Stimulated activated memory B cell treated with anti-CD40 and anti-IgM and Interleukin-4, amounts not matched to agents 10 μg/mL and 1 μg/mL and 100 μg/mL, for 72 hours (primary cell): ENCODE results near the gene ATP2B3.

Source experiments
- ATAC-seq: fragments of 150-1000 bp; cut with Tn5 transposase; 2 replicates; pipeline ENCODE4 v1.10.0; 2021
- H3K27ac Mint-ChIP-seq: one replicate; pipeline ENCODE4 v1.8.0; 2022; ENCODE audit warnings: mild to moderate bottlenecking, mixed read lengths
- H3K27me3 Mint-ChIP-seq: one replicate; pipeline ENCODE4 v1.8.0; 2022; ENCODE audit warnings: mixed read lengths
- H3K36me3 Mint-ChIP-seq: one replicate; pipeline ENCODE4 v1.8.0; 2022; ENCODE audit warnings: mixed read lengths
- H3K4me1 Mint-ChIP-seq: one replicate; pipeline ENCODE4 v1.8.0; 2022; ENCODE audit warnings: mixed read lengths
- H3K4me3 Mint-ChIP-seq: one replicate; pipeline ENCODE4 v1.8.0; 2022; ENCODE audit warnings: mild to moderate bottlenecking, moderate library complexity, mixed read lengths
- H3K9me3 Mint-ChIP-seq: one replicate; pipeline ENCODE4 v1.8.0; 2022; ENCODE audit warnings: mixed read lengths

The ATP2B3 gene

DNA sequence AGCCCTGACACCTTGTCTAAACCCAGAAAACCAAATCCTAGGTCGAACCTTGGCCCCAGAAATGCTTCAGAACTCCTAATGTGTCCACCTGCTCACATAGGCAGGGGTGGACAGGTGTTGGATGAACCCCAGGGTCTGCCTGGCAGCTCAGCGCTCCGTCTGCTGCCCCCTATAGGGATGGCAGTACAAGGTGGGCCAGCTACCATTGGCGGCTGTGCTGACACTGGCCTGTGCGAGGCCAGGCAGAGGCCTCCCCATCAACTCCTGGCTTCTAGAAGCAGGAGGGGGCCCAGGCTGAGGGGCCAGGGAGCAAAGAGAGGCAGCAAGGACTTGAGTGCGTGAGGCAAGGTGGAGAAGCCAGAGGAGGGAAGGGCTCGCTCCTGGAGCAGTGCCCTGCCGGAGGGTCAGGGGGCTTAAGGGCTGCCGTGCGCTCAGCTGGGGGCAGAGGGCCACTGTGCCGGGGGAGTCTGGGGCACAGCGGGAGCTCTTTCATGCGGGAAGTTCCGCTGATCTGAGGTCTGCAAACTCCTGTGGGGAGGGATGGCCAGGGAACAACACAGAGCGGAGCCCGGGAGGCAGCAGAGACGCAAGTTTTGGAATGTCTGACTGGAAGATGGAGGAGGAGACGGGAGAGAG is 60.9 kb downstream of the ATP2B3 start:
- no peaks in the 10 kb centered on the region for H3K36me3 Mint-ChIP-seq
- H3K27ac Mint-ChIP-seq = no peak overlapping the region
- H3K4me1 Mint-ChIP-seq = peaks cover 36% of the 10 kb centered on the region
- no peak overlapping the region for H3K4me3 Mint-ChIP-seq
- H3K9me3 Mint-ChIP-seq = no peaks in the 10 kb centered on the region
- no peak for ATAC-seq
- H3K27me3 Mint-ChIP-seq = no peaks in the 10 kb centered on the region

DNA sequence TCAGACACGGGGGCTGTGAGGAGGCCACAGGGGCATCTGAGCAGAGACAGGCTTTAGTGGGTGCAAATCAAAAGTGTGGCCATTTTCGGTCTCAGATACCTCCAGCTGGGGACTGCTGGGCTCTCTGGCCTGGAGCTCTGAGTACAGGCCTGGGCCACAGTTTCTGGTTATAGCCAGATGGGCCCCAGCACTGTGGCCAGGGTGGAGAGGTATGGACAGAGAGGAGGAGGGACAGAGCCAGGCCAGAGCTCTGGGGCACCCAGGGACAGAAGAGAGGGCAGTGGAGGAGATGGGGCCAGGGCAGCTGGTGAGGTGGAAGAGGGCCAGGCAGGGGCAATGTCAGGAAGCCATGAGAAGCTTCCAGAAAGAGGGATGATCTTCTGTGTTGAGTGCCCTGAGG is 61.4 kb downstream of the ATP2B3 start:
- Mint-ChIP-seq H3K4me1 (peaks cover 38% of the 10 kb centered on the region), H3K27ac (no peak overlapping the region), H3K36me3 (no peaks in the 10 kb centered on the region), H3K9me3 (no peaks in the 10 kb centered on the region), H3K27me3 (no peaks in the 10 kb centered on the region), H3K4me3 (no peak overlapping the region)
- no peak for ATAC-seq

DNA sequence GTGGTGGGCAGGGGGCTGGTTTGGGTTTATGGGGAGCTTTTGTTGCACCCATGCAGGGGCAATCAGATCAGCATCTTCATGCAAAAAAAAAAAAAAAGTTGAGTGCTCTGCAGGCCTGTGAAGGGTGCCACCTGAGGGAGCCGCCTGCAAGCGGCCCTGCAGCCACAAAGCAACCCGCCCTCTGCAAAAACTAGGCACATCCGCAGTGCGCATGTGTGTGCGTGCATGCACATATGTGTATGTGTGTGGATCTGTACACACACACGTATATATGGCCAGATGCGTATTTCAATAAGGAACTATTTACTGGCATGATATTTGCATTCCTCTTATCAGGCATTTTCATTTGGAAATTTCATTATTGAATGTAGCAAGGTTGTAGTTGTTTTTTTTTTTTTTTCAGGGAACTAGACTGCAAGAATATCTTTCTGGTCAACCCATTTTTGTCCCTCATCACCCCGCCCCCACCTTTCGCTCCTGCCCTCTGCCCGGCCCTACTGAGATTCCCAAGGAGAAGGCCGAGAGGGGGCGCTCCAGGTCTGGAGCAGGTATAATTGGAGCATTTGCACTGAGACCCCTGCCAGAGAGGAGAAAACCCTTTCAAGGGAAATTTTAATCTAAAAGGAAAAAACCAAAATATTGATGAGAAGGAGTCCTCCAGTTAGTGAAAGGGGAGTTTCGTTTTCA is 63.4 kb downstream of the ATP2B3 start:
- Mint-ChIP-seq H3K9me3 (no peaks in the 10 kb centered on the region), H3K27ac (no peak overlapping the region), H3K27me3 (no peaks in the 10 kb centered on the region), H3K4me1 (peaks cover 25% of the 10 kb centered on the region), H3K36me3 (peaks cover 8% of the 10 kb centered on the region), H3K4me3 (no peak overlapping the region)
- no peak for ATAC-seq

DNA sequence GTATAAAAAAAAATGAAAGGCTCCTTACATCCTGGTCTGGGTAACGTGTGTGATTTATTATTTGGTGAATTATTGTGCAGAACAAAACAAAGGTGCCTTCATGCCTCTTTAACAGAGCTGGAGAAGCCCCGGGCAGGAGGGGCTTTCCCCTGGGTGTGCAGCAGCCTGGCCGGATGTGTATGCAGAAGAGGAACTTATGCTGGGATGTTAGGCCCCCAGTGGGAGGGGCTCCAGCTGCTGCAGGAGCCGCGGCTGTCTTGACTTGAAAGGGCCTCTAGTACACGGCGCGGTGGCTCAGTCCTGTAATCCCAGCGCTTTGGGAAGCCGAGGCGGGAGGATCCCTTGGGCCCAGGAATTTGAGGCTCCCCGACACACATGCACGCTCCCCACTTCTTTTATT is 65.5 kb downstream of the ATP2B3 start:
- H3K9me3 Mint-ChIP-seq = no peaks in the 10 kb centered on the region
- peaks cover 25% of the 10 kb centered on the region for H3K36me3 Mint-ChIP-seq
- H3K4me1 Mint-ChIP-seq = peaks cover 25% of the 10 kb centered on the region
- H3K27me3 Mint-ChIP-seq = no peaks in the 10 kb centered on the region
- peak overlapping the region; percentile 64 for H3K27ac Mint-ChIP-seq
- peak overlapping the region; percentile 54 for H3K4me3 Mint-ChIP-seq
- peak; percentile 98 for ATAC-seq

DNA sequence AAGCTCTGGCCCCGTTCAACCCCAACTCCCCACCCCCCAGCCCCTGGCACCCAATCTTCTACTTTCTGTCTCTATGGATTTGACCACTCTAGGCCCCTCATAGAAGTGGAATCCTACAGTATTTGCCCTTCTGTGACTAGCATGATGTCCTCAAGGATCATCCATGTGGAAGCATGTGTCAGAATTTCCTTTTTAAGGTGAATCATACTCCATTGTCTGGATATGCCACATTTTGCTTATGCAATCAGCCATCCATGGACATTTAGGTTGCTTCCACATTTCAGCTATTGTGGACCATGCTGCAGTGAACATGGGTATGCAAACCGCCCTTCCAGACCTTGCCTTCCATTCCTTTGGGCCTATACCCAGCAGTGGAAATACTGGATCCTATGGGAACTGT is 66.0 kb downstream of the ATP2B3 start:
- H3K4me1 Mint-ChIP-seq = peaks cover 29% of the 10 kb centered on the region
- H3K27me3 Mint-ChIP-seq = no peaks in the 10 kb centered on the region
- ATAC-seq = no peak
- H3K4me3 Mint-ChIP-seq = no peak overlapping the region
- H3K36me3 Mint-ChIP-seq = peaks cover 31% of the 10 kb centered on the region
- peak overlapping the region; percentile 64 for H3K27ac Mint-ChIP-seq
- H3K9me3 Mint-ChIP-seq = no peaks in the 10 kb centered on the region

DNA sequence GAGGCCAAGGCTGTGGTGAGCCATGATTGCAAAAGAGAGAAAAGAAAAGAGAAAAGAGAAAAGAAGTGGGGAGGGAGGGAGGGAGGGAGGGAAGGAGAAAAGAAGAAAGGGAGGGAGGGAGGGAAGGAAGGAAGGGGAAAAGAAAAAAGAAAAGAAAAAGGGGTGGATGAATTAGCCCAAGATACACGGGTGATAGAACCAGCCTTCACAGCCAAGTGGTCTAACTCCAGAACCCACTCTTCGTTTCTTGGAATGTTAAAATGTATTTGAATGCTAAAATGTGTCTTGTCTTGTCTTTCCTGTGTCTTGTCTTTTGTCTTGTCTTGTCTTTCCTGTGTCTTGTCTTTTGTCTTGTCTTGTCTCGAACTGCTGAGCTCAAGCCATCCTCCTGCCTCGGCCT is 68.4 kb downstream of the ATP2B3 start:
- Mint-ChIP-seq H3K9me3 (no peaks in the 10 kb centered on the region), H3K36me3 (peaks cover 31% of the 10 kb centered on the region), H3K27ac (peak overlapping the region; percentile 61), H3K4me3 (no peak overlapping the region), H3K4me1 (peaks cover 23% of the 10 kb centered on the region), H3K27me3 (no peaks in the 10 kb centered on the region)
- no peak for ATAC-seq

DNA sequence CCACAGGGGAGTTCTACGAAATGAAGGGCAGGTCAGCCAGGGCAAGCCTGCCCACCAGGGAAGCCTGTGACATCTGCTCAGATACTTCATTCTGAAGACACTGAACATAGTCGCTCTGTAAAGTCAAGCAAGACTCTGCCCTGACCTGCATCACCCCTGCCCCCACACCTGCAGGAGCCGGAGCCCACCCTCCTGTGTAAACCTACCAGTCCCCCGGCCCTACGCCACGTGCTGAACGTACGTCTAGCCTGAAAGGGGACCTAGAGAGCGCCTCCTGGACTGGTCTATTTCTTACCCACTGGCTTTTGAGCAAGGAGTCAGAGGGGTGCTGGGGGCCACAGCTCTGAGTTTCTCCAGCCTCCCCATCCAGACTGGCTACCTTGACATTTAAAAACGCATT is 69.9 kb downstream of the ATP2B3 start:
- Mint-ChIP-seq H3K4me3 (no peak overlapping the region), H3K36me3 (peaks cover 31% of the 10 kb centered on the region), H3K4me1 (peaks cover 36% of the 10 kb centered on the region), H3K27me3 (no peaks in the 10 kb centered on the region), H3K9me3 (no peaks in the 10 kb centered on the region), H3K27ac (no peak overlapping the region)
- no peak for ATAC-seq

DNA sequence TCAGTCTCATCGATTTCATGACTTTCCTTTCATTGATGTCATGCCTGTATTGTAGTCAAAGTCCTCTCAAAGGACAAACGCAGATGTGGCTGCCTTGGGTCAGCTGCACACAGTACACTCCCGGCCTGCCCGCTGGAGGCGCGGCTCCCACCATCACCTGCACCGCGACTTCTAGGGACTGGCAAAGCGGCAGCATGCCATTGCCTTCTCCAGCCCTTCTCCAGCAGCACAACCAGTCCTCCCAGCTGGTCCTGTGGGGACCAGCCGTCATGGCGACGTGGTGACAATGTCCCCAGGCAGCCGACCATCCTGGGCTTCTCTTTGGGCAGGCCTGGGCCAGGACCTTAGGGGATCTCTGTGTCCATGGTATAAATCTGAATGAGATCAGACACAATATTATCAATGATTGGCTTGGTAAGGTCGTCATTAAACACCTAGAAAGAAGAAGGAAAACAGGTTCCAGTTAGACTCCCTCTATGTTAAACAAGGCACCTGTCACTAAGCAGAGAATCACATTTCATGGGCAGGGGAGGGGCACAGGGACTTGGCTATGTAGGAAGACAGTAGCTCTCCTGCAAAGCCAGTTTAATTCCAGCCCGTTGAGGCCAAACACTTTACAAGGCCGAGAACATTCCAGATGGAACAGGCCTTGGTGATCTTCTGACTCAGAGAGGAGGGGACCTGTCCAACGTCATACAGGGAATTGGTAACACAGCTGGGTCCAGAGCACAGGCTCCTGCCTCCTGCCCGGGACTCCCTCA is 70.8 kb downstream of the ATP2B3 start:
- no peak for ATAC-seq
- H3K27ac Mint-ChIP-seq = no peak overlapping the region
- H3K36me3 Mint-ChIP-seq = peaks cover 38% of the 10 kb centered on the region
- no peaks in the 10 kb centered on the region for H3K27me3 Mint-ChIP-seq
- H3K4me3 Mint-ChIP-seq = no peak overlapping the region
- no peaks in the 10 kb centered on the region for H3K9me3 Mint-ChIP-seq
- peaks cover 35% of the 10 kb centered on the region for H3K4me1 Mint-ChIP-seq

DNA sequence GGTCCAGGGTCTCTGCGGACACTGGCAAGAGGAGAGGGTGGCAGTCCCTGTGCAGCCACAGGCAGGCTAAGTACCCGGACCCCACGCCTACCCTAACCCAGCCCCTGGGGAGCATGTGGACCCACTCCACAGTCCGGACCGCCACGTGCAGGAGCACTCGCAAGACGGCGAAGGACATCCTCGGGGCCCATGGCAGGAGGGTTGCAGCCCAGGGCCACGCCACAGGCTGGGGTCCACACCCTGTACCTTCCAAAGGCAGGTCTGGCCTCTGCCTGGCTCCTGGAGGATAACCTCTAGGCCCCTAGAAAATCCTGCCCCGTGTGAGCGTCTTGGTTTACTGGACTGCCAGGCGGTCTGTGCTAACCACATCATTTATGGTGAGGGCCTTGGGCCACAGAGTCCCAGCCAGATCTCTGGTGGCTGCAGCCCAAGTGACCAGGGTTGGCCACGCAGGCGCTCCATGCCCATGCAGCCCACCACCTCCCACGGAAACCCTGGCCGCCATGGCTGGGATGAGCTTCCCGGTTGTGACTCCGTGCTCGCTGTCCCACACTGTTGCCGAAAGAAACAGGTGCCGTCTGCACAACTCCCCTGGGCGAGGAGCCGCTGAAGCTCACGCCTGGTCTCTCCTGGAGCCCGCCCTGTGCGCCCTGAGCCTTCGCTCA is 71.5 kb downstream of the ATP2B3 start:
- no peaks in the 10 kb centered on the region for H3K9me3 Mint-ChIP-seq
- peaks cover 45% of the 10 kb centered on the region for H3K36me3 Mint-ChIP-seq
- no peak for ATAC-seq
- H3K27me3 Mint-ChIP-seq = no peaks in the 10 kb centered on the region
- H3K27ac Mint-ChIP-seq = no peak overlapping the region
- no peak overlapping the region for H3K4me3 Mint-ChIP-seq
- H3K4me1 Mint-ChIP-seq = peaks cover 32% of the 10 kb centered on the region

DNA sequence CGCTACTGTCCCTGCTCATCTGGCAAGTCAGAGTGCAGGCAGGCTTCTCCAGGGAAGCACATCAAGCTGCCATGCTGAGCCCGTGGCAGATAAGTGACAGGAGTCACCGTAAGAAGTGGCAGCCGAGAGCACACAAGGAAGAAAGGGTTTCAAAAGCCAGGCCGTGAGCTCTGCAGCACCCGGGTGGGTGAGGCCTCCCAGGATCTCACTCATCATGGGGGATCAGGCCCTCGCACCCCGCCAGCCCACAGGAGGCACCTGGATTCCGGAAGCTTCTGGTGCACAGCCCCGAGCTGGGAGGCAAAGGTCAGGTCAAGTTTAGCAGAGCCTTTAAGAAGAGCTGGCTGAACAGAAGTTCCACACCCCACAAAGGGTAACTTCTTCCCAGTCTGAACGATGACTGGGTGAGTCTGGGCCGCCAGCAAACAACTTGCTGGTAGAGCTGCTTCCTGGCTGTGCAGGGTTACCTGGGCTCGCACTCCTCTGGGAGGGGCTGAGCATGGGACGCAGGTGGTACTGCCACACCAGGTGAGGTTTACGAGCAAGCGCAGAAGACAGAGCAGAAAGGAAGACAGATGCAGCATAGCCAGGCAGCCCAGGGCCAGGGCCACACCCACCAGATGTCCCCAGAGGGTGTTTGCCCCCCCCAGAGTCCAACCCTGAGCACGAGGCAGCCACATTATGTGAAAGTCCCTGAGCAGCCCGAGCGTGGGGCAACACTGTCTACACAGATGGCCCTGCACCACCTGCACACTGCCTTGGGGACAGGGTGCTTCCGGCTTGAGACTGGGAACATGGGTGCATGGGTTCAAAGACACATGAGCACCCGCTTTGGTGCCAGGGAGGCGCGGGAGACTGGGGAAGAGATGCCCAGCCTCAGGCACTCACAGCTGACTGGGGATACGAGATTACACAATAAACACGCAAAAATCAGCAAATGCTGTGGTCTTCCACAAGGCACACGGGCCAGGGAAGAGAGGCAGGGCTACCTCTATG is 73.8 kb downstream of the ATP2B3 start:
- Mint-ChIP-seq H3K4me3 (no peak overlapping the region), H3K36me3 (peaks cover 43% of the 10 kb centered on the region), H3K4me1 (peaks cover 37% of the 10 kb centered on the region), H3K27ac (peak overlapping the region; percentile 74), H3K27me3 (no peaks in the 10 kb centered on the region), H3K9me3 (no peaks in the 10 kb centered on the region)
- ATAC-seq = peak; percentile 89

DNA sequence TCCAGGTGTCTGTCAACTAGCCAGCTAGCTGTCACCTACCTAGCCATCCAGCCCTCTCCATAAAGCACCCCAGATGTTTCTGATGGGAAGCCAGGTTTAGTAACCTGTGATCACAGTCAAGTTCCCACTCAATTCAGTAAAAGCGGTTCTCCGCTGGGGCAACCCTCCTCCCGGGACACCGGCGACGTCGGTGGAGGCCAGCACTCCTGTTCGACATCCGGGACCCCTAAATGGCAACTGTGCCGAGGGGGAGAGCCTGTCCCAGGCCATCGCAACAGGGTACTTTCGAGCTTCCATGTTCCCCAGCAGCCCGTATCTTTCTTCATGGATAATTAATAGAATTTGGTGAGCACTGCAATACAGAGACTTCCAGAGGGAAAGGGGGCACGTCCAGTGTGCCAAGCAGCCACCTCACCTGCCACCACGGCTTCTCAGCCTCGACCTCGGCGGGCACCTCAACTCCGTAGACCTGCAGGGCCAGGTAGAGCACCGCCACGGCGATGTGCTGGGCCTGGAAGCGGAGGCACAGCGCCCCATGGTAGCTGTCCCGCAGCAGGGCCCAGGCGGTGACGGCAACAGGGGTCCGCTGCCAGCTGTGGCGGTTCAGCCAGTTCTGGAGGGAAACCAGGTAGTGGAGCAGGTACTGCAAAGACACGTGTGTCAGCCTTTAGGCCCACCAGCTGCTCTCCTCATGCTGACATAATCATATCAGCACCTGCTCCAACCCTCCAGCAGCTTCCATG is 74.8 kb downstream of the ATP2B3 start:
- peaks cover 34% of the 10 kb centered on the region for H3K36me3 Mint-ChIP-seq
- H3K4me3 Mint-ChIP-seq = no peak overlapping the region
- ATAC-seq = no peak
- peaks cover 47% of the 10 kb centered on the region for H3K4me1 Mint-ChIP-seq
- H3K27me3 Mint-ChIP-seq = no peaks in the 10 kb centered on the region
- H3K9me3 Mint-ChIP-seq = no peaks in the 10 kb centered on the region
- peak overlapping the region; percentile 32 for H3K27ac Mint-ChIP-seq

DNA sequence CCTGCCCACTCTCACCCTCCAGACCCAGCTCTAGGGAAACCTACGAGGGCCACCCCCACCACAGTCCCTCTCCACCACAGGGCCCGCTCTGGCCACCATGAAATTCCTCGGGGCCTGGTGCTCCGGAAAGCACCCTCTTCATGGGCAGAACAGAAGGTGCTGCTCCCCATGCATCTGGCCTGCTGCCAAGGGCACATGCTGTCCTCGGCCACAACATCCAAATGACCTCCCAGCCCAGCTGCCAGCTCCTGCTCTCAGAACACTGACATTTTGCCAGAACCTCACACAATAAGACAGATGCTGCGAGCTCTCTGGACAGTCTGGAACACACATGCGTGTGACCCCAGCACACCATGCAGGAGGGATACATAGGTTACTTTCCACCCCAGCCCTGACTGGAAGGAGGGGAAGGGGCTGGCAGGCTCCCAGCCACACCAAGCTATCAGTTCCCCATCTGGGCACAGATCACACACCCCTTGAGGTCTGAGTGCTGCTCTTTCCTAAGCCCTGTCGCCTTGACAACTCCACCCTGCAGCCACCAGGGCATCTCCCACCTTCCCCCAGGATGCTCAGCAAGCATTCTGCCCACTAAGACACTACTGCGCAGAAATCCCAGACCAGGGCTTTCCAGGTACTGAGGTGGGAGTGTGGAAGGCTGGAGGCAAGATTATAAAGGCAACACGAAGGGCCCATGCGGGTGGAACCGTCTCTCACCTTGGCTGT is 75.7 kb downstream of the ATP2B3 start:
- H3K36me3 Mint-ChIP-seq = peaks cover 28% of the 10 kb centered on the region
- ATAC-seq = no peak
- peaks cover 53% of the 10 kb centered on the region for H3K4me1 Mint-ChIP-seq
- H3K4me3 Mint-ChIP-seq = no peak overlapping the region
- peak overlapping the region; percentile 32 for H3K27ac Mint-ChIP-seq
- no peaks in the 10 kb centered on the region for H3K9me3 Mint-ChIP-seq
- no peaks in the 10 kb centered on the region for H3K27me3 Mint-ChIP-seq

DNA sequence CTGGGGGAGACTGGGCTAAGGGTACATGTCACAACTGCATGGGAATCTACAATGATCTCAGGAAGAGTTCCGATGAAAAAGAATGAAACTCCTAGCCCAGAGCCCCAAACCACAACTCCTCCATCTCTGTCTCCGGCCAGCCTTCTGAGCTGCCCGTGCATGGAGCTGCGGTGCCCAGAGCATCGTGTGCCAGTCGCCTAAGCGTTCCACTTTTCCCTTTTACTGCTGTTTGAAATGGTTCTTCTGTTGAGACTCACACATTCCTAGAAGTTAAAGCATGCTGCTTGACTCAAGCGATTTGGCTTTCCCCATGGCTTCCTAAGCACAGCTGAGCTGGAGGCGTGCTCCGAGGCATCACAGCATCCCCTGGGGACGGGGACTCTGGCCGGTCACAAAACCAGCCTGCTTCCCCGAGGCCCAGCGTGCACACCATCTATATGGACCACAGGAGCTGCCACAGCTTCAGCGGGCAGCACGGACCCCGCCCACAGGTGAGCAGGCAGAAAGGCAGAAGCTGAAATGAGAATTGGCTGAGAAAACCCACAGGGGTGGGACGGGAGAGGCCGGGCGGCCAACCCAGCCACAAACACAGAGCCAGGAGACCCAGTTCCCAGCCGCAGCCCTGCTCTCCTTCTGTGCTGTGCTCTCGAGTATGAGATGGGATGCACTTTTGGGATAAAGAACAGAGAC is 76.5 kb downstream of the ATP2B3 start:
- ATAC-seq = no peak
- Mint-ChIP-seq H3K4me3 (no peak overlapping the region), H3K9me3 (no peaks in the 10 kb centered on the region), H3K36me3 (peaks cover 25% of the 10 kb centered on the region), H3K4me1 (peaks cover 53% of the 10 kb centered on the region), H3K27ac (peak overlapping the region; percentile 32), H3K27me3 (no peaks in the 10 kb centered on the region)
